SK-MEL-5 (cell line): ENCODE data around the gene HSD11B1. TPM values are rescaled to one million over a fixed set of nuclear protein-coding genes. Genes with fewer than 3 reads are reported as not detected.

ENCODE experiments used
- DNase-seq: peaks from one replicate; pipeline ENCODE4 v3.0.0-alpha.2; 2016; ENCODE audit warnings: low read depth, low spot score
- in situ Hi-C: cut with HindIII; loops from 2 replicates; pipeline ENCODE4 v1.10.0; 2016; ENCODE audit warnings: low sequenced_read_pairs, high pct_unique_total_duplicates, low pct_unique_long_range_greater_than_20kb
- polyA plus RNA-seq, 2 experiments: library from polyadenylated mRNA; depleted of rRNA; stranded (reverse); fragments of >200 nt; gene quantifications; 2 replicates each; pipeline ENCODE4 v1.2.3, GENCODE V29; 2015
- total RNA-seq: library from RNA; depleted of rRNA; stranded (reverse); fragments of >200 nt; shearing (Covaris generic); gene quantifications from 2 replicates; pipeline ENCODE4 v1.2.3, GENCODE V29; 2014; rRNA removed

The HSD11B1 gene
- not detected in 2 replicates for total RNA-seq
- not detected in 2 replicates for polyA plus RNA-seq (2015; cell fraction: cytosol; rRNA removed)
- polyA plus RNA-seq (2015; cell fraction: nucleus; rRNA removed): not detected in 2 replicates

DNA sequence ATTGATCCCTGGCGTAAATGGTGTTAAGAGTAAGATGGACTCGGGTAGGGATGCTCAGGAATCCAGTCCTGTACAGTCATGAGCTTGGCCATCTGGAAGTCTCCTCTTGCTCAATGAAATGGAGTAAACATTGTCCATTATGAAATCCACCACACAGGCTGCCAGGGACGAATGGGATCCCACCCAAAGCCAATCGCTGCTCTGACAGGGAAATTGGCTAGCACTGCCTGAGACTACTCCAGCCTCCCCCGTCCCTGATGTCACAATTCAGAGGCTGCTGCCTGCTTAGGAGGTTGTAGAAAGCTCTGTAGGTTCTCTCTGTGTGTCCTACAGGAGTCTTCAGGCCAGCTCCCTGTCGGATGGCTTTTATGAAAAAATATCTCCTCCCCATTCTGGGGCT, at the start of gene HSD11B1:
HSD11B1 (plus strand) TSS at position 263 of the 400 bp plus-strand sequence; CDS start at position 360, 97 bp downstream.
- DNase-seq: no peak
- in situ Hi-C loops: no loop called here

DNA sequence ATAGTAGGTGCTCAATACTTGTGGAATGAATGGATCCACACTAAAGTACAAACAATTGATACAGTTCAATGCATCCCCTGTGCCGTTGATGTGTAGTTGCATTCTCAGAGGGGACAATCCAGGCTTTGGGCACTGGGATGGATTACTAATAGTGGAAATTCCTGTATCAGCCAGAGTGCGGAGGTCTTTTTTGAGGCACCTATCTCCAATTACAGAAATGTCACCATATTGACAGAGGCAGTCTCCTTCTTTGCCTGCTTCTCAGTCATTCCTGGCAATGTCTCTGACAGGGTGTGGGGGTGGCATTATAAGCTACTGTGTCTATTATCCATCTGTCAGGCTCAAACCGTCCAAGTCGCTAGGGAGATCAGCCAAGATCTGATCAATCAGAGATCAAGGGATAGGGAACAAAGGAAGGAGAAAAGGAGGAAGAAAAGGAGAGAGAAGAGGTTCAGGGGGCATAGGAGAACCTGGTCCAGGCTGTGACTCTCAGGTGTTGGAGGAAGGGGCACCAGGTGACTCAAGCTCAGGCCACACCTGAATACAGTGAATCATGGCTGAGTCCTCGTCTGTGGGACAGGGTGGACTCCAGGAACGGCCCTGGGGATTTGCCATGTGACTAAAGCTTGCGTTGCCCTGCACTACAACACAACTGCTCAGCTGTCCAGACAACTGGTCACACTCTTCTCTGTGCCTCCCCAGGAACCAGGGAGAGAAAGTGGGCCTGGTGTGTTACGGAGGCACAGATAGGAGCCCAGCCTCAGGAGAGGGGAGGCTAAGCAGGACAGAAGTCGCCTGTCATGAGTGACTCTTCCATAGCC, 49.0 kb upstream of the HSD11B1 start:
- no peak for DNase-seq
- in situ Hi-C loops: no loop called here

DNA sequence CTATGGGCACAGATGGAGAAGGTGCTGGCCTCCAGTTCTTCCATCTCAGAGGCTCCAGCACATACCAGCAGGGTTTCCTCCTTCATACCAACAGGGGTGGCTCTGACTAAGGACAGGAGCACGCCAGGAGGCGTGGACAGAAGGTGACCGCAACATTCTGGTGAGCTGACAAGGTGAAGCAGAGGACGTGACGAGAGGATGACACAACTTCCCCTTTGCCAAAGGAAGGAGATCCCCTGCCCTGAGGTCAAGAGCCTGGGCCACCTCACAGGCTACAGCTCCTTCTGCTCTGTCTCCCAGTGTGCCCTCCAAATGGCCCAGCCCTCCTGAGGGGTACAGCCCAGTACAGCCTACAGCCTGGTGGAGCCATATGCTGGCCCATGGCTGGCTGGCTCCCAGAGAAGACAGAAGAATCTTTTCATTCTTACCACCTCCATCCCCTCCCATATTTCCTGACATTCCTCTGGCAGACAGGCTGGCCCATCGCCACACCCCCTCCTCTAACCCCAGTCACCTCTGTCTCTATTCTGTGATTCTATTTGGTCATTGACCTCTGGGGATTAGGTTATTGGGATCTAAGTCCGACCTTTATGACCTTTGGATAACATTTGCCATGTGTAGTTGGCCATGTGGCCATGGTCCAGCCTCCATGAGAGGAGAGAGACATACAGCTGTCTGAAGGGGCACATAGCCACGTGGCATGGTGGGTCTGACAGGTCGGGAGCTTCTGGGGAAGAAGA, 47.3 kb upstream of the HSD11B1 start:
- DNase-seq: no peak
- in situ Hi-C loops: no loop called here

DNA sequence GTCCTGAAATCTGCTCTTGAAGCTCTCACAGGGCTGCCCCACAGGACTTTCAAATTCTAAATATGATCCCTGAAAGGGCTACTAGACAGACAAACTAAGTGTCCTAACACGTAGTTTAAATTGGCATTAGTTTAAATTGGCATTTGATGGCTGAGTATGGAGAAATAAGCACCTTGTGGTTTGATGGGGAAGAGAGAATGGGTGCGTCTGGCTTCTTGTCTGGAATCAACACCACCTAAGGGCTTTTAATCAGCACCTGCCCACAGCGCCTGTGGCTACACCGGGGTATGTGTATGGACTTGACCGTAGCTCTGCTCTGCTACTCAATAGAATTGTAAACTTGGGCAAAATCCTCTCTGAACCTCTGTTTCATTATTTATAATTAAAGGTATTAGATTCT, 46.7 kb upstream of the HSD11B1 start:
- in situ Hi-C loops: no loop called here
- no peak for DNase-seq

DNA sequence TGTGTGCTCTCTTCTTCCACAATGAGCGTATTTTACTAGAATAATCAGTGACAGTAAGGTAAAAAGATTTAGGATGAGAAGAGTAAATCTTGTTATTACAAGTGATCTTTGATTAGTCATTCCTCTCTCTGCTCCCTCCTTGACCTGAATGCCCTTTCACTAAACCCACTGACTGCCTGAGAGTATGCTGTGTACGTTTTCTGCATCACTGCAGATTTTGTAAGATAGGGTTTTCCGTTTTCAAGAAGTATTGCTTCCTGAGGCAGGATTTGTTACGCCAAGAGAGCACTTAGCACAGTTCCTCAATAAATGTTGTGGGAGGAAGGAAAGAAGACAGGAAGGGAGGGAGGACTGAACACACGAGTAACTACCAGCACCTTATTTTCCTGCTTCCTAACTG, 44.7 kb upstream of the HSD11B1 start:
- DNase-seq: no peak
- in situ Hi-C loops: no loop called here

DNA sequence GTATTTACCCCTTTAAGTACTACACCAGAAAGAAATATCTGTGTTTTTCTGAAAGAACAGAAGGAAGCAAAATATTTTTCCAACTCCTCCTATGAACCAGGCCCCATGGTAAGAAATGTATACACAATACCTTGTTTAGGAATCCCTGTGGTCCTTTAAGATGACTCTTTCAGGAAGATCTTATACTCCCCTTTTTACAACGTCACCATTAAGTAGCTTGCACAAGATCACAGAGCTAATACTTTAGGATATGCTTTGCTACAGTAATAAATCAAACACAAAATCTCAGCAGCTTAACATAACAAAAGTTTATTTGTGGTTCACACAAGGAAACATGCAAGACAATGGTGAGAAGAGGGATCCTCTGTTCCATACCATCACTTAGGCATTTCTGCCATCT, 43.6 kb upstream of the HSD11B1 start:
- in situ Hi-C loops: no loop called here
- DNase-seq: no peak

DNA sequence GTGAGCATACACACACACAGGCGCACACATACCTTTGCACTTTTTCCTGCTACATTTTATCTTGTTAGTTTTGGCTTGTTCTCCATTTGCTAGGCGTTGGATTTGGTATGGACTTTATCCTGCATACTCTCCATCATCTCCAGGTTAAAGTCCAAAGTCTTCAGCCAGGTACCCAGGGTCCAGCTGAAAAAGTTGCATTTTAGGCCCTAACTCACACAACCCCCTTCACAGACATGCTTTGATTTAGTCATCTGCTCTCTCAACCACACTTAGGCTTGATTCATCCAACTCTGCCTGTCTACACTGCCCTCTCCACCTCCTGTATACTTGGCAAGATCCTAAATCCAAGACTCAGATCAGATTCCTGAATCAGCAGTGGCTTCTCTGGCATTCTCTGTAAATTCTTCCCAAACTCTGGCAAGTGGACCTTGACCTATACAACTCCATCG, 41.7 kb upstream of the HSD11B1 start:
- in situ Hi-C loops: no loop called here
- no peak for DNase-seq

DNA sequence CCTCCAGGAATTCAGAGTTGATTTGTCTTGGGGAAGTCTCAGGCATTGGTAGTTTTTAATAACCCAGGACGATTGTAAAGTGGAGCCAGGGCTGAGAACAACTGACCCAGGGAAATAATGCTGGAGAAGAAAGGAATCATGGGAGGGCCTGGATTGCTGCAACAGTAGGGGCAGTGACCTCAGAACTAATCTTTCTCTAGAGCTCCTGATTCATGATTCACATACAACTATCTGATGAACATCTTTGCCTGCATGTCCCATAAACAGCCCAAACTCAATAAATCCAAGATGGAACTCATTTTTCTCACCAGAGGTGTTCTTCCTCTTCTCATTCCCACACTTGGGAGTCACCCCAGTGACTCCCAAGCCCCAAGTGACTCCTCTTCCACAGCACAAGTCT, 37.5 kb upstream of the HSD11B1 start:
- in situ Hi-C loops: no loop called here

DNA sequence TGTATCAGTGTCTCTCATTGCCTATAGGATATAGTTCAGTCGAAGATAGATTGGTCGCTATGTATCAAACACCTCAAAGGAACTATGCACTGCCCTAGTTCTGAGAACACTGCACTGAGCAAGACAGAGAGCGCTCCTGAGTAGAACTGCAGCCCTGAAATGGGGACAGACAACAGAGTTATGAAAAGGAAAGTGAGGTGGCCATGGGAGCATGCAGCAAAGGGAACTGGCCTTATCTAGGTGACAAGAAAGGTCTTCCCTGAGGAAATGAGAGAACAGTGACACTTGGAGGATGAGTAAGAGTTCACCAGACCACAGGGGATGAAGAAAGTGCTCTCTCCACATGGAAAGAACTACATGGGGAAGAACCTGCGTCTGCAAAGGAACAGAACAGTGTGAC, 36.9 kb upstream of the HSD11B1 start:
- in situ Hi-C loops: no loop called here
- no peak for DNase-seq

More for the DNA sequence above, 37.5 kb upstream of the HSD11B1 start:
- no peak for DNase-seq

DNA sequence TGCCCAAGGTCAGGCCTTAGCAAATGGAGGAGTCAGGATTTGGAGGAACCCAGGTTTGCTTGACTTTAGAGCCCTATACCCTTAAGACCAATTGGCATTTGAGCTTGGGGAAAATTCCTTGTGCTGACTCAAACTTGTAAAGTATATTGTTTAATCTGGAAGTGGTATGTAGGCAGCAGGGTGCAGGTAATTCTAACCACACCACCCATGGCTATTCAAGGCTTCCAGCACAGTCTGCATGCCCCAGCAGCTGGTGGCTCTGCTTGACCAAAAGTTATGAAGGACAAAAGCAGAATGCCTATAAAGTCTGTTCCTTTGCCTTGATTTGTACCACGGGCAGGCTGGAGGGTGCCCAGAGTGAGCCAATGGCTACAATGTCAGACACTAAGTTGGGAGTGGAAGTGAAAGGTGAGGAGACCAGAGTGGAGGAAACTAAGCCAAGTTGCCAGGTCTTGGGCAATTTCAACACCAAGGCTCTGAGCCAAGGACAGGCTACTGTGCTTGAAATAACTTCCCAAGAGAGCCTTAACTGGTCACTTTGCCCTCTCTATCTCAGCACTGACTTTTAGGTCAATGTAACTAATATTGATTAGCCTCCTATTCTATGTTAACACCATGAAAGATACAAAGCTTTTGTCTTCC, 34.1 kb upstream of the HSD11B1 start:
- DNase-seq: no peak
- in situ Hi-C loops: no loop called here

DNA sequence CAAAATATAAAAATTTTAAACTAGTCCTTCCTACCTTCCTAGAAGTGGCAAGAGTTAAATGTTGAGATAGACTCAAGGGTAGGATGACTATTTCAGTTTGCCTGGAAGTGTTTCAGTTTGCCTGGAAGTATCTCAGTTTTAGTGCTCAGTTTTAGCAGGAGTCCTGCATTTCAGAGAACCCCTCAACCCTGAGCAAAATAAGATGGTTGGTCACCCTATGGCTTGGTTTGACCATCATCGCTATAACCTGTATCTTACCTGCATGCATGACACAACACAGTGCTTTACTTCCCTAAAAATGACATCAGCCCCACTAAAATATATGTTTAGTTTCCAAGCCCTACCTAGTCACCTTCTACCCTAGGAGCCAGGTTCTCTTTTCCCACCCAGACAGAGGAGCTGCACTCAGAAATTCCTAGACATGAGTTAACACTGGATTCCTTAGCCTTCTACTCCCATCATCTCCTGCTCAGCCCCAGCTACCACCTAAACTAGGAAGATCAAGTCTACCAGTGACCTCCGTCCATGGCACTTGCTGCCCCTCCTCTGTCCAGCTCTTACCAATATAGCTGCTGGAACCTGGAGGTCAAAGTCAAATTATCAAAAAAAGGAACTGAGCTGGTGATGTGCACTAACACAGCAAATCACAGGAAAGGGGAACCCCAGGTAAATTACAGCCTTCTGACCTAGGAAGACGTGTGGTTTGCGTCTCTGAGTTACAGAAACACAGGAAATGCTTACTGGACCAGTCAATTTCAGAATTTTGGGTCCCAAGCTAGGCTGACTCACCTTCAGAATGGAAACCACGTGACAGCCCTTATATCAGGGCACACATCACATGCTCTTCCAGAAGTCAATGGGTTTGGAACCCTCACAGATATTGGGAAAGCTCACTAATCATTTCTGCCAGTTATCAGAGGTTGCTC, 31.7 kb upstream of the HSD11B1 start:
- in situ Hi-C loops: no loop called here
- DNase-seq: no peak

DNA sequence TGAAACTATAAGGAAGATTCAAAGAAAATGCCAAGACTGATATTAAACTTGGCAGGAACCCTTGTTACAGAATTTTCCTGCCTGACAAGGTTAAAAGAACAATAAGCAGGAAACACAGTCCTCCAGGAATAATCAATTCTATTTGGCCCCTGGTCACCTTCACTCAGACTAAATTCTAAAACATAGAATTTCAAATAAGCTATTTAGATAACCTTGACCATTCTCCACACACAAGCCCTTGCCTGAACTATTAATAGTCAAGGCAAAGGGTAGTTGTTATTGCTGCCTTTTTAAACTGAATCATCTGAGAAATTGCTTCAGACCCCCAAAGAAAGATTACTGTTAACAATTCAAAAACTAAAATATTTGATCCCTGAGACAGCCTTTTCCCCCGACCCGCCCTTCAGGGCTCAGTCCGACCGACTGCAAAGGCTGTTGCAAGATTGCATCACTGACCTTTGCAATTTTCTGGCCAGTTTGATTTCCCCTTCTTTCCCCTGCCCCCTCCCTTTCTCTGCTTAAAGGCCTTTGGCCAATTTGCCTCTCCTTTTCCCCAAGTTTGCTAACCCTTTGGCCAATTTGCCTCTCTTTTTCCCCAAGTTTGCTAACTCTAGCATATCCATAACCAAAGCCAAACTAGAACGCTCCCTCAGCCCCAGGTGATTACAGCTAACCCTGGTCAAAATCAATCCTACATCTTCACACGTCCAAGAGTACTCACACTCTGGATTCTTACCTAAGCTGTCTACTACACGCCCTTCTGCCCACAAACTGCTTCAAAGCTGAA, 30.8 kb upstream of the HSD11B1 start:
- in situ Hi-C loops: no loop called here

DNA sequence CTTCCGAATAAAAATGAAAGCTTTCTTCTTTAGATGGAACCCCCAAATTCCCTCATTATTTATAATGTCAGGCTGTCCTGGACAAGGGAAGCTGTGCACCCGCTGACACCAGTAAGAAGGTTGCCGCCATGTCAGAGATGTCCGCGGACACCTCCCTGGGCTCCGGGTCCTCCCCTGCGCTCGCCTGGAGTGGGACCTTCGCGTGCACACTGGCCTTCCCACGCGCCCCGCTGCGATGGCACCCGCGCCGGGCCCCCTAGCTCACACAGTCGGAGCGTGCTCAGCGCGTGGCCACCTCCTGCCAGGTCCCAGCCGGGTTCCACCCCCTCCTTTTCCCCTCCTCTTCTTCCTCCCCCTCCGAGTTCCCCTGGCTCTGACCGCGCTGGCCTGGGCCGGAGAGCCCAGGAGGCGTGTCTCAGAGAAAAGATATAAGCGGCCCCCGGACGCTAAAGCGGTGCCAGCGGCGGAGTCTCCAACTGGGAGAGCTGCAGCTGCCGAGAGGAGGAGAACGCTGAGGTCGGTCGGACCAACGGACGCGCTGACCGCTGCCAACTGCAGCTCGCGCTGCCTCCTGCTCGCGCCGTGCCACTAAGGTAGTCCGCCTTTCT, 29.6 kb upstream of the HSD11B1 start, which contains the start of gene G0S2:
G0S2 (plus strand) TSS at position 456 of the 608 bp plus-strand sequence. CDS start 273 bp downstream, outside the sequence.
- no peak for DNase-seq
- in situ Hi-C loops: no loop called here

More for the DNA sequence above, 30.8 kb upstream of the HSD11B1 start:
- DNase-seq: no peak

DNA sequence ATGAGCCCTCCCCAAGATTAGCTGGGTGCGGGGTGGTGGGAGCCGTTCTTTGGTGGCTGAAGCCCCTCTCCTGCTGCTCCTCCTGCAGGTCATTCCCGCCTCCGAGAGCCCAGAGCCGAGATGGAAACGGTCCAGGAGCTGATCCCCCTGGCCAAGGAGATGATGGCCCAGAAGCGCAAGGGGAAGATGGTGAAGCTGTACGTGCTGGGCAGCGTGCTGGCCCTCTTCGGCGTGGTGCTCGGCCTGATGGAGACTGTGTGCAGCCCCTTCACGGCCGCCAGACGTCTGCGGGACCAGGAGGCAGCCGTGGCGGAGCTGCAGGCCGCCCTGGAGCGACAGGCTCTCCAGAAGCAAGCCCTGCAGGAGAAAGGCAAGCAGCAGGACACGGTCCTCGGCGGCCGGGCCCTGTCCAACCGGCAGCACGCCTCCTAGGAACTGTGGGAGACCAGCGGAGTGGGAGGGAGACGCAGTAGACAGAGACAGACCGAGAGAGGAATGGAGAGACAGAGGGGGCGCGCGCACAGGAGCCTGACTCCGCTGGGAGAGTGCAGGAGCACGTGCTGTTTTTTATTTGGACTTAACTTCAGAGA, 29.0 kb upstream of the HSD11B1 start:
- DNase-seq: no peak
- in situ Hi-C loops: no loop called here

DNA sequence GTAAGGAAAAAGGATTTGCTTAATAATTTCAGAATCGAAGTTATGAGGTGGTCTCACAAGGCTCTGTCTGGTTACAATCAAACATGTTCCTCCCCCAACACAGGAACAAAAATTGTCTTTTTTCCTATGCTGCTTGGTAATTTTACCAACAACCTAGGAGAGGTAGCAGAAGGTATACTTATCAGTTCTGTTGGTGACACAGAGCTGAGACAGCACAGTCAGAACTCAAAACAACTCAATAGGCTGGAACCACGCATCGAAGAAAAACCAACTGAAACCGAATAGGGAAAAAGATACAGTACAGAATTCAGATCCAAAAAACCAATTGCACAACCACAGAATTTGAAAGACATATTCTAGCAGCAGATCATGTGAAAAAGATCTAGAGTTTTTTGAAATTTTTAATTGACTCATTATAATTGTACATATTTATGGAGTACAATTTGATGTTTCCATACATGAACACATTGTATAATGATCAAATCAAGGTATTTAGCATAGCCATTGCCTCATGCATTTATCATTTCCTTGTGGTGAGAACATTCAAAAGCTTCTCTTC, 25.6 kb upstream of the HSD11B1 start:
- in situ Hi-C loops: no loop called here
- DNase-seq: no peak
